Suprapubic skin (tissue), 4 donors: ENCODE measurements around the gene NFYB. TPM values are rescaled to one million over a fixed set of nuclear protein-coding genes. Genes with fewer than 3 reads are reported as not detected.

Source experiments
- DNase-seq, 2 donors: peaks; one replicate each; pipeline ENCODE4 v3.0.0-alpha.2; 2019; ENCODE audit warnings: low spot score in 2 of 2
- H3K27ac ChIP-seq: fragments of 200-600 bp; sonication (generic); one replicate; pipeline ENCODE4 v1.5.1; 2019
- H3K27me3 ChIP-seq: fragments of 200-600 bp; sonication (generic); one replicate; pipeline ENCODE4 v1.5.1; 2019
- H3K36me3 ChIP-seq: fragments of 200-600 bp; sonication (generic); one replicate; pipeline ENCODE4 v1.5.1; 2019
- H3K4me1 ChIP-seq: fragments of 200-600 bp; sonication (generic); one replicate; pipeline ENCODE4 v1.5.1; 2019
- H3K4me3 ChIP-seq: fragments of 200-600 bp; sonication (generic); one replicate; pipeline ENCODE4 v1.5.1; 2019; ENCODE audit warnings: mild to moderate bottlenecking
- H3K9me3 ChIP-seq: fragments of 200-600 bp; sonication (generic); one replicate; pipeline ENCODE4 v1.5.1; 2019
- EP300 ChIP-seq: sonication (generic); formaldehyde crosslinking; IDR thresholded peaks from one replicate; pipeline ENCODE4 v1.6.1; 2017; ENCODE audit warnings: antibody characterized with exemption
- POLR2A ChIP-seq, 2 donors: fragments of 450-650 bp; IDR thresholded peaks; one replicate each; pipeline ENCODE4 v1.6.1; 2017; ENCODE audit warnings: antibody characterized with exemption in 2 of 2, mild to moderate bottlenecking in 2 of 2, moderate library complexity in 2 of 2
- POLR2AphosphoS5 ChIP-seq, 3 donors: sonication (generic); formaldehyde crosslinking; IDR thresholded peaks; one replicate each; pipeline ENCODE4 v1.6.1; 2017; ENCODE audit warnings: antibody characterized with exemption in 3 of 3
- WGBS: methylation state at CpG from one replicate; pipeline ENCODE4 v1.1.5; 2018; 5-methylcytosine and 5-hydroxymethylcytosine counted together
- total RNA-seq, 4 donors: library from RNA; depleted of rRNA; stranded (reverse); fragments of >200 nt; gene quantifications; one replicate each; pipeline ENCODE4 v1.1.0, GENCODE V29; 2016
- TF ChIP-seq, protein P1 (sequence below), 2 donors: fragments of 200-600 bp in 1 of 2; fragments of 450-650 bp in 1 of 2; sonication (generic) in 1 of 2; IDR thresholded peaks; one replicate each; pipeline ENCODE4 v1.5.1; 2016 to 2019; ENCODE audit warnings: antibody characterized with exemption in 2 of 2, mild to moderate bottlenecking in 1 of 2, moderate library complexity in 1 of 2

The NFYB gene
- total RNA-seq, 4 donors from 2014 or later: 13.7 to 27.4 (median 20.8) TPM

- Histone ChIP-seq H3K36me3 (peaks cover 77% of the 10 kb centered on the region), H3K9me3 (no peaks in the 10 kb centered on the region), H3K4me1 (no peaks in the 10 kb centered on the region), H3K27me3 (no peaks in the 10 kb centered on the region), H3K4me3 (no peak overlapping the region), H3K27ac (no peak overlapping the region)
- DNase-seq: no peak
- WGBS: 91% methylated on average over 4 of the region's 4 CpGs
- TF ChIP-seq, protein P1, sequence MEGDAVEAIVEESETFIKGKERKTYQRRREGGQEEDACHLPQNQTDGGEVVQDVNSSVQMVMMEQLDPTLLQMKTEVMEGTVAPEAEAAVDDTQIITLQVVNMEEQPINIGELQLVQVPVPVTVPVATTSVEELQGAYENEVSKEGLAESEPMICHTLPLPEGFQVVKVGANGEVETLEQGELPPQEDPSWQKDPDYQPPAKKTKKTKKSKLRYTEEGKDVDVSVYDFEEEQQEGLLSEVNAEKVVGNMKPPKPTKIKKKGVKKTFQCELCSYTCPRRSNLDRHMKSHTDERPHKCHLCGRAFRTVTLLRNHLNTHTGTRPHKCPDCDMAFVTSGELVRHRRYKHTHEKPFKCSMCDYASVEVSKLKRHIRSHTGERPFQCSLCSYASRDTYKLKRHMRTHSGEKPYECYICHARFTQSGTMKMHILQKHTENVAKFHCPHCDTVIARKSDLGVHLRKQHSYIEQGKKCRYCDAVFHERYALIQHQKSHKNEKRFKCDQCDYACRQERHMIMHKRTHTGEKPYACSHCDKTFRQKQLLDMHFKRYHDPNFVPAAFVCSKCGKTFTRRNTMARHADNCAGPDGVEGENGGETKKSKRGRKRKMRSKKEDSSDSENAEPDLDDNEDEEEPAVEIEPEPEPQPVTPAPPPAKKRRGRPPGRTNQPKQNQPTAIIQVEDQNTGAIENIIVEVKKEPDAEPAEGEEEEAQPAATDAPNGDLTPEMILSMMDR (IDR thresholded peaks at IDR 0.05): no peak
- TF ChIP-seq POLR2A (IDR thresholded peaks at IDR 0.05) (no peak), POLR2AphosphoS5 (IDR thresholded peaks at IDR 0.05) (no peak), EP300 (no peak)
These were observed 46.9 kb downstream of the NFYB start for GRCh38 chr12:104091136-104091535.

- 97% methylated on average over 1 of the region's 1 CpG for WGBS
- no peak for TF ChIP-seq EP300
- no peak for TF ChIP-seq POLR2AphosphoS5 (IDR thresholded peaks at IDR 0.05)
- TF ChIP-seq POLR2A (IDR thresholded peaks at IDR 0.05): no peak
- TF ChIP-seq, protein P1 (IDR thresholded peaks at IDR 0.05): no peak
- no peak overlapping the region for H3K4me3 ChIP-seq
- H3K4me1 ChIP-seq: no peaks in the 10 kb centered on the region
- H3K36me3 ChIP-seq: peaks cover 78% of the 10 kb centered on the region
- no peaks in the 10 kb centered on the region for H3K9me3 ChIP-seq
- no peak for DNase-seq
- H3K27me3 ChIP-seq: no peaks in the 10 kb centered on the region
- no peak overlapping the region for H3K27ac ChIP-seq
These were observed 47.3 kb downstream of the NFYB start for GRCh38 chr12:104090685-104091084.

DNA sequence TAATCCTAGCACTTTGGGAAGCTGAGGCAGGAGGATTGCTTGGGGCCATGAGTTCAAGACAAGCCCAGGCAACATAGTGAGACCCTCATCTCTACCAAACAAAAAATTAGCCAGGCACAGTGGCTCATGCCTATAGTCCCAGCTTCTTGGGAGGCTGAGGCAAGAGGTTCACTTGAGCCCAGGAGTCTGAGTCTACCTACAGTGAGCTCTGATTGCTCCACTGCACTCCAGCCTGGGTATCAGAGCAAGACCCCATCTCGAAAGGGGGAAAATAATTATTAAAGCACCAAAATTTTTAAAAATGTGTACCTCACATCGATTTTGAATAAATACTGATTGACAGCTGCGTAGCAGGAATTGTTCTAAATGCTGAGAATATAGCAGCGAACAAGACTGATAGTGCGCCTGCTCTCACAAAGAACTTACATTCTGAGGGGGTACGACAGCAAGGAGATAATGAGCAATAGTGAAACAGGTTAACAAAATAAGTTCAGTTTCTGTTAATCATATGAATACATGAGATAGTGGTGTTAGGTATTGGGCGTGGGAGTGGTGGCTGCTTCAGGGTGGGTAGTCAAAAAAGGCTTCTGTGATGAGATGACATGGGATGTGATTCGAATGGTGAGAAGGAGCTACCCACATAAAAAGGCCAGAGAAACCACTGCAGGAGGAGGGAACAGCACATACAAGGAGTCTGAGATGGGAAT lies 54.1 kb downstream of the NFYB start:
- WGBS: 92% methylated on average over 8 of the region's 8 CpGs
- H3K9me3 ChIP-seq: no peaks in the 10 kb centered on the region
- peaks cover 63% of the 10 kb centered on the region for H3K36me3 ChIP-seq
- DNase-seq: no peak
- H3K4me3 ChIP-seq: no peak overlapping the region
- H3K27ac ChIP-seq: no peak overlapping the region
- peaks cover 1% of the 10 kb centered on the region for H3K4me1 ChIP-seq
- H3K27me3 ChIP-seq: no peaks in the 10 kb centered on the region
- TF ChIP-seq EP300 (no peak), POLR2AphosphoS5 (IDR thresholded peaks at IDR 0.05) (no peak), POLR2A (IDR thresholded peaks at IDR 0.05) (no peak)
- TF ChIP-seq, protein P1 (IDR thresholded peaks at IDR 0.05): no peak

DNA sequence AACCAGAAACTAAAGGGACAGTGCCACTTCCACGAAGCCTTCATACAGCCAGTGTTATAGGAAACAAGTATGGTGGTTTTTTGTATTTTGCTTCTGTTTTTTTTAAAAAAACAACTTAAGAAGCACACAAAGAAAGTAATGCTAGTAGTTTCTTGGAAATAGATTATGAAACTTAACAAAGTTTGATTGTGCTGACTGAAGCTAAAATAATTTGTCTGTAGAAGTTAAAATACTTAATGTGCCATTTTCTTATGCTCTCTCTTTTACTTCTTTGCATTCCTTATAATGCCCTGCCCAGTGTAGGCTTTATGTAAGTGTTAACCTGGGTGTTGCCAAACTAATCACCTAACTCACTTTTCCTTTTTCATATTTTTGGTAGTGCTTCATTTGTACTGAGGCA lies 57.2 kb downstream of the NFYB start:
- Histone ChIP-seq H3K4me3 (no peak overlapping the region), H3K27ac (no peak overlapping the region), H3K27me3 (no peaks in the 10 kb centered on the region), H3K4me1 (peaks cover 4% of the 10 kb centered on the region), H3K36me3 (peaks cover 41% of the 10 kb centered on the region), H3K9me3 (no peaks in the 10 kb centered on the region)
- no peak for DNase-seq
- TF ChIP-seq POLR2AphosphoS5 (IDR thresholded peaks at IDR 0.05): no peak
- TF ChIP-seq, protein P1 (IDR thresholded peaks at IDR 0.05): no peak
- TF ChIP-seq EP300: no peak
- no peak for TF ChIP-seq POLR2A (IDR thresholded peaks at IDR 0.05)
- WGBS: 78% methylated on average over 1 of the region's 1 CpG

DNA sequence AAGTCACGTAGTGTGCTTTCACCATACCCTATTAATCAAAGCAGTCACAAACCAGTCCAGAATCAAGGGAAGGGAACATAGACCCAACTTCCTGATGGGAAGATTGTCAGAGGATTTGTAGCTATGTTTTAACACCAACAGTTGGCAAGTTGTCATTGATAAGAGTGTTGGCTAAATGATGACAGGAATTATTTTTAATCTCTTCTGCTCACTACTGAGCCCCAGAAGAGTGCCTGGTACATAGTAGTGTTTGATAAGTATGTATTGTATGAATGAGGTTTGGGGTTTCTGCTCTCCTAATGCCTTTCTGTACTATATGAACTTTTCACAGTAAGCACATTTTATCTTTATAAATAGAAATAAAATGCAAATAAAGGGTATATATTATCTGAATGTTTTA lies 59.0 kb downstream of the NFYB start:
- Histone ChIP-seq H3K27me3 (no peaks in the 10 kb centered on the region), H3K36me3 (peaks cover 32% of the 10 kb centered on the region), H3K9me3 (no peaks in the 10 kb centered on the region), H3K4me1 (peaks cover 4% of the 10 kb centered on the region), H3K4me3 (no peak overlapping the region), H3K27ac (no peak overlapping the region)
- no peak for DNase-seq
- no peak for TF ChIP-seq EP300
- TF ChIP-seq, protein P1 (IDR thresholded peaks at IDR 0.05): no peak
- no peak for TF ChIP-seq POLR2AphosphoS5 (IDR thresholded peaks at IDR 0.05)
- no peak for TF ChIP-seq POLR2A (IDR thresholded peaks at IDR 0.05)
- 95% methylated on average over 1 of the region's 1 CpG for WGBS
